ENCODE measurements around the gene DNAAF1.
"Not testable (repeated sequence)": the region's sequence is repeated elsewhere in the genome, so short reads cannot be mapped to it uniquely, and the experiment has no call there.

DNAAF1 gene

DNA sequence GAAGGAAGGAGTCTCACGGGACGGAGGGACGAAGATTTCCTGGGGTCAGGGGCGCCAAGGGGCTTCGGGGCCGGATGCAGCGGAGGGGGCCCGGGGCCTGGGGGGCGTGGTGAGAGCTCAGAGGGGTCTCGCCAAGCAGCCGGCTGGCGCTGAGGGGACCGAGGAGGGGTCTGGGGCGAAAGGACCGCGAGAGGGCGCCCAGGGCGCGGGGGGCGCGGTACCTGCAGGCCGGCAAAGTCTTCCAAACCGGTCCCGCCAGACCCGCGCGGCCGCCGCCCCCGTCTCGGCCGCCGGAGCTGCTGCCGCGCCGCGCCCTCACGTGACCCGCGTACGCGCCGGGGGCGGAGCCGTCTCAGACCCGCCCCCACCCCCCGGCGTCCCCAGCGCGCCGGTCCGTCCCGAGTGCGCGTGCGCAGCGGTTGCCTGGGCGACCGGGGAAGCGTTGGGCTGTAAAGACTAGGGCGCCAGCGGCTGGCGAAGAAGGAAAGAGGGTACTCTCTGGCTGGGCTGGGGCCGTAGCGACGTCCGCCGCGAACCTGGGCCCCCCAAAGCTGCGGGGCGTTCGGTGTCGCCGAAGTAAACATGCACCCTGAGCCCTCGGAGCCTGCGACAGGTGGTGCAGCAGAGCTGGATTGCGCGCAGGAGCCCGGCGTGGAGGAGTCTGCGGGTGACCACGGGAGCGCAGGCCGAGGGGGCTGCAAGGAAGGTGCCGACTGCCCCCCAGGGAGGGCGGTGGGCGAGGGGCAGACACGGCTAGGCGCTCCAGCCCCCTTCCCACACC, at the start of gene DNAAF1, which contains the start of gene HSDL1:
Gene DNAAF1 (plus strand): TSS at position 450 of the 781 bp plus-strand sequence. CDS start 133 bp downstream, at position 583.
Gene HSDL1 (minus strand): TSS at position 319 of the 781 bp plus-strand sequence. CDS start 13,856 bp downstream, outside the sequence.
- DNase-seq = peak; percentile 76

GRCh38 chr16:84095466-84095865, 49.6 kb upstream of the DNAAF1 start:
- DNase-seq = no peak

DNA sequence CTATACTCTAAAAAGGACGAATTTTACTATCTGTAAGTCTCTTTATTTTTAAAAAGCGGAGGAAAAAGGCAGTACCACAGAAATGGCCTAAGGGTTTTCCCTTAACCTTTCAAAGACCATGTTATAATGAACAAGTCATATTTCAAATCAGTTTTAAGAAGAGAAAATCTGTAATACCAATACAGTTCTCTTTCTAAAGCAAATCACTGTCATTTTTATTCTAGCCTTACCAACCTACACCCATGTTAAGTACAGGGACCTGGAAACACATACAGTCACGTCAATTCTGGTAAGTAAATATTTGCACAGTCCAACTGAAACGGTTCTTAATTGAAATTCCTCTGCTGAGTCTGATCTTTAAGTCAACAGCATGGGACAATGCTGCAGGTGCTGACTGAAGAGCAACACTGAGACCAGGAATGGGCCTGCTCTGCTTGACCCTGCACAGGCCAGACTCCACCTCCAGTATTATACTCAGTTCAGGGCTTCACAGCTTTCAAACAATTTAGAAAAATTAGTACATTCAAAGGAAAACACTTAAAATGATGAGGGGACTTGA, 48.6 kb upstream of the DNAAF1 start:
- DNase-seq = peak; percentile 27

- no peak for DNase-seq
These were observed 46.2 kb upstream of the DNAAF1 start for GRCh38 chr16:84098939-84099338.

- DNase-seq = no peak
These were observed 41.4 kb upstream of the DNAAF1 start for GRCh38 chr16:84103678-84104077.

DNA sequence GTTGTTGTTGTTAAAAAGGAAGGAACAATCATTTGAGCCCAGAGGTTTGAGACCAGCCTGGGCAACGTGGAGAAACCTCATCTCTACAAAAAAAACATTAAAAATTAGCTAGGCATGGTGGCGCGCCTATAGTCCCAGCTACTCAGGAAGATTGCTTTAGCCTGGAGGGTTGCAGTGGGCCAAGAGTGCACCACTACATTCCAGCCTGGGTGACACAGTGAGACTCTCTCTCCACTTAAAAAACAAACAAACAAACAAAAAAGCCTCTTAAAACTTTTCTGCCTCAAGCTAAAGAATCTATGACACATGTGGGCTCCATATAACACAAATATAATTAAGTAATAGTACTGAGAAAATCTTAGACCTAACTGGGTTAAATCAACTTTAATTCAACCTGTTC, 40.9 kb upstream of the DNAAF1 start:
- DNase-seq = no peak

DNA sequence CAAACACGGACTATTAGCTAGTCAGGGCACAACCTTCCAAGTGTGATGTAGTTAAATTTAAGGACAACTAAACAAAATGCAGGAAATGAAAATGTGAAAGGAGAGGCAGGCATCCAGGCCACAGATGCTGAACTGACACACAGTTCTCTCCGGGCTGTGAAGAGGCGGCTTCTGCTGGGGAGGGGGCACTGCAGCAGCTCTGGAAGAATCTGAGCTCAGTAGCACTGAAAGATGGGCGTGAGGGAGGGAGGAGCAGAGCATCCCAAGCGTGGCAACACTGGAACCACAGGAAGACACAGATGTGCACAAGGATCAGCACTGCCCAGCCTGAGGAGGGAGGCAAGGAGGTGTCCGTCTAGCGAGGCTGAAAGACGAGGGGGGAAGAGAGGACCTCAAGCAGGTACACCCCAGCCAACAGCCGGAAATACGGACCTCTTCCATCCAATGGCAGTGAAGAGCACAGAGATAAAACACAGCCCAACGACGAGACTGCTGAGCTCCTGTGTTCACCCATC, 39.8 kb upstream of the DNAAF1 start:
- no peak for DNase-seq

DNA sequence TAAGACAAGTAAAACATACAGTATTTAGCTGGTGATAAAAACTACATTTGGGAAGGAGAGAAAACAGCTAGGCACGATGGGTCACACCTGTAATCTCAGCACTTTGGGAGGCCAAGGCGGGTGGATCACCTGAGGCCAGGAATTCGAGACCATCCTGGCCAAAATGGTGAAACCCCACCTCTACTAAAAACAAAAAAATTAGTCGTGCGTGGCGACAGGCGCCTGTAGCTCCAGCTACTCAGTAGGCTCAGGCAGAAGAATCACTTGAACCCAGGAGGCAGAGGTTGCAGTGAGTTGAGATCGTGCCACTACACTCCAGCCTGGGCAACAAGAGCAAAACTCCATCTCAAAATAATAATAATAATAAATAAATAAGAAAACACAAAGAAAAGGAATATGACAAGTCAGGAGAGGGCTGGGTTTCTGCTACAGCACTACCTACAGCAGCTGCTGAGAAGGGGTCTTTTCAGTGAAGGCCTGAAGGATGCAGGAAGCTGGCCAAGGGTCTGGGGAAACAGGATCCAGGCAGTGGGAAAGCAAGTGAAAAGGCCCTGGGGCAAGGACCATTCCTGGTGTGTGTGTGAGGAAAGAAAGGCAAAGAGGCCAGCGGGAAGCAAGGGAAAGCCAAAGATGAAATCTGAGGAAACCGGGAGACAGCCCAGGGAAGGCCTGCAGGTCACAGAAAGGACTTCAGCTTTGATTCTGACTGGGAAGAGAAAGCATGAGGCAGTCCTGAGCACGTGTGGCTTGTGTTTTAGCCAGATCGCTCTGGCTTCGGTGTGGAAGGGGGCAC, 39.0 kb upstream of the DNAAF1 start:
- no peak for DNase-seq

DNA sequence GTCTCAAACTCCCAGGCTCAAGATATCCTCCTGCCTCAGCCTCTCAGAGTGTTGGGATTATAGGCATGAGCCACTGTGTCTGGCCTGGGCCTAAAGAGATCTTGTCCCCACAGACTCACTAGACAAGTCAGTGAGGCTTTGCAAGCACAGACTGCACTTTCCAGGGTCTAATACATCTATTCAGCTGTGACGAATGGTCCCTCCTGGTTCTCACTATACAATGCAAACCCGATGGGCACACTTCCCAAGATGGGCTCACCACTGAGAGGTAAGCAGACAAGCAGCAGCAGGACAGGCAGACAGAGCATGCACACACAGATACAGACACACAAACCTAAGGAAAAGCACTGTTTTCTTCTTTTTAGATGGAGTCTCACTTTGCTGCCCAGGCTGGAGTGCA, 37.2 kb upstream of the DNAAF1 start:
- no peak for DNase-seq

GRCh38 chr16:84109598-84110335, 35.3 kb upstream of the DNAAF1 start:
- no peak for DNase-seq

GRCh38 chr16:84110527-84110926, 34.6 kb upstream of the DNAAF1 start:
- no peak for DNase-seq

- no peak for DNase-seq
These were observed 33.6 kb upstream of the DNAAF1 start for GRCh38 chr16:84111525-84111924.

GRCh38 chr16:84111949-84112348, 33.2 kb upstream of the DNAAF1 start:
- not testable (repeated sequence) for DNase-seq

DNA sequence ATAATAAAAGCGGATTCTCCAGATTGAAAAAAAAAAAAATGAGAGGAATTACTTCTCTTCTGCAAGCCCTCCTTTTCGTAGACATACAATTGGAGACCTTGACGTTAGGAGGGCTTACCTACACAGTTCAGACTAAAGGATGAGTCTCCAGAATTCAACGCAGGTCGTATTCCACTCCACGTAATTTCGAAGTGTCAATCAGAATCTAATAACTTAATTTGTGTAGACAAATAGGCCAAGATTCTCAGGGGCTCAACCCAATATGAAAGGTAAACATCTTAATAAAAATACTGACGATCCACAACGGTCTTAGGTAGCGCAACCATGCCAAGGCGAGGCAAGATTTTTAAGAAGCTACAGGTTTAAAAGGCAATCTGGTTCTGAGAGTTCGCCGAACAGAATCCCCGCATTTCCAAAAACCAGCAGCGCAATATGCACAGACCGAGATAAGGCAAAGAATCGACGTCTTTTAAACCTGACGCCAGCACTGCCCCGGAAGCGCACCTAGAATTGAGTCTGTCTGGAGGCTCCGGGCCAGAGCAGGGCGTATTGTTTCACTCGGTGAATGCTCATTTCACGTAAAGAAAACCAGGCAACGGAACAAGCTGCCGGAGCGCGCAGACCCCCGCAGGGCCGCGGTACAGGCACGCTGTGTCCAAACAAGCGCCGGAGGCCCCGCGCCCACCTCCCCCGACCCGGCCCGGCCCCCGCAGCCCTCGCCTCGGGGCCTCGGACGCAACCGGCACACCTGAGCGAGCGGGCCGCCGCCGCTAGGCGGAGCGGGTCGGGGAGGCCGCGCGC, 29.0 kb upstream of the DNAAF1 start:
- DNase-seq = peak; percentile 17

- DNase-seq = peak; percentile 95
These were observed 28.2 kb upstream of the DNAAF1 start, which contains the start of gene MBTPS1 for GRCh38 chr16:84116720-84117493. TSS of gene MBTPS1 (minus strand) at chr16:84116942. CDS start at chr16:84101783, 15,159 bp downstream.

DNA sequence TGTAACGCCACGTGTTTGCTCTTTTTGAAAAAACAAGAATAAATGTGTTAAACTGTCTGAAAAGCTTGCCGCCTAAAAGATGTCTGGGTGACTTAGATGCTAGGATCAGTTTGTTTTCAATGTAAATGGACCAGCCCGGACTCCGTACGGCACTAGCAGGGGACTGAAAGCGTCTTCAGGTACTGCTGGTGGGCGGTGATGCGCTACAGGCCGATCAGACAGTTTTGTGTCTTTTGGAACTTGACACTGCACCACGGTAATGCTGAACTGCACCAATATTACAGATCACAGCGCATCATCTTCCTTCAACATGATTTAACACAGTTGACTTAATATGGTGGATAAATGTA, 27.6 kb upstream of the DNAAF1 start:
- DNase-seq = peak; percentile 18

- not testable (repeated sequence) for DNase-seq
These were observed 26.8 kb upstream of the DNAAF1 start for GRCh38 chr16:84118315-84118714.

- DNase-seq = peak; percentile 16
These were observed 25.7 kb upstream of the DNAAF1 start for GRCh38 chr16:84119368-84119767.

DNA sequence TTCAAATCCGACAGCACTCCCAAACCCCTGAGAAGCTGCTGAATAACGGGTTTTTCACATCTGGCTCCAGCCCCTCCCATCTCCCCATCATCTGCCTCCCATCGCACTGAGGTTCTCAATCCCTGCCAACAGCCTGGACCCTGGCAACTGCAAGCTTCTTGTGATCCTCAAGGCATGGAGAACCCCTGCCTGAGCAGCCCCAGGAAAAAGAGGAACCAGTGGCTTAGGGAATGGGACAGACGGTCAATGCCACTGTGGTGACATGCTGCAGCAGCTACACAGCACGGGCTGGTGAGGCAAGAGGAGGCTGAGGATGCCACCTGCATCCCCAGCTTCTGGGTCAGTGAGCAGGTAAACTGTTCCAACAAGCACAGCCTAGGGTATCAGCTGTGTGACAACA, 25.1 kb upstream of the DNAAF1 start:
- DNase-seq = no peak

DNA sequence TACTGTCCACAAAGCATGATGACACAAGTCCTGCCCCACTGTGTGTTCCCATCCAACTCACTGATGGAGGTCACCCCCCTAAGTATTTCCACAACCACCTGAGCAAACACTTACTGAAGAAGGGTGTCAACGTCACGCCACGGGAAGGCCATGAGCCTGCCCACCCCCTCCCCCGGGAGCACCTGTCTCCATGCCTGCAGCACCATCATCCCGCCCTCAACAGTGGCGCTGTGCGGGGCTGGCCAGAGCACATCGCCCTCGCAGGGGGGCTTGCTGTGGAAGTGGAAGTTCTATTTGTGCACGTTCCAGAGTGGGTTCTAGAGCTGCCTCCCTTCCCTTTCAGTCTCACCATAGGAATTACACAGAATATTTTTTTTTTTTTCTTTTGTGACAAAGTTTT, 24.1 kb upstream of the DNAAF1 start:
- peak; percentile 36 for DNase-seq
